KG1 (cell line): ENCODE results near the gene WDR7.

Experiments
- DNase-seq: peaks from one replicate; lab custom pipeline; 2025; lab: John Stamatoyannopoulos, UW

WDR7 gene

GRCh38 chr18:57081899-57082298 lies 430.7 kb downstream of the WDR7 start:
- no peak for DNase-seq

GRCh38 chr18:57083485-57083884 lies 432.3 kb downstream of the WDR7 start:
- DNase-seq: no peak

GRCh38 chr18:57084331-57085271 lies 433.4 kb downstream of the WDR7 start:
- no peak for DNase-seq

GRCh38 chr18:57085371-57085770 lies 434.2 kb downstream of the WDR7 start:
- no peak for DNase-seq

- no peak for DNase-seq
Observed at GRCh38 chr18:57086163-57086562, 435.0 kb downstream of the WDR7 start.
